Right lobe of liver (tissue), 4 donors: ENCODE measurements around the gene PACS2.
A peak's percentile ranks its signal among the peaks of the same experiment; 100 is the strongest.

ENCODE experiments used
- CTCF ChIP-seq, 4 donors: fragments of 200-600 bp in 3 of 4; fragments of 450-650 bp in 1 of 4; IDR thresholded peaks; one replicate each; pipeline versions ENCODE4 v1.5.1 to v1.8.0; 2016 to 2022; ENCODE audit warnings: antibody characterized with exemption in 4 of 4, mild to moderate bottlenecking in 2 of 4
- POLR2A ChIP-seq: fragments of 450-650 bp; IDR thresholded peaks from one replicate; pipeline ENCODE4 v1.6.1; 2017; ENCODE audit warnings: antibody characterized with exemption, mild to moderate bottlenecking
- donor health status: DM: no; HTN: no; CAD: no.
- donor health status: DM: no; HTN: no; CAD: no.
- donor health status: DM: no; HTN: yes; CAD: no.

GRCh38 chr14:105281371-105282097 lies 33.0 kb upstream of the PACS2 start:
- TF ChIP-seq POLR2A = no peak
- peak; percentile 42 to 63 (median 59) for TF ChIP-seq CTCF (IDR thresholded peaks at IDR 0.05)
